GM23248 (cell line): ENCODE measurements around the gene PDE4C. TPM values are rescaled to one million over a fixed set of nuclear protein-coding genes. Genes with fewer than 3 reads are reported as not detected.

Source experiments
- DNase-seq: peaks from one replicate; pipeline ENCODE4 v3.0.0-alpha.2; 2015
- H2AFZ ChIP-seq: fragments of 200-600 bp; sonication (generic); 2 replicates; pipeline ENCODE4 v1.6.1; 2016; ENCODE audit warnings: antibody characterized with exemption
- H3F3A ChIP-seq: fragments of 200-600 bp; sonication (generic); 2 replicates; pipeline ENCODE4 v1.6.1; 2016; ENCODE audit warnings: mild to moderate bottlenecking, antibody characterized with exemption, mixed run types; ENCODE audit not compliant: insufficient read depth
- H3K27ac ChIP-seq: fragments of 200-600 bp; sonication (generic); 2 replicates; pipeline ENCODE4 v1.5.1; 2016; ENCODE audit warnings: mild to moderate bottlenecking
- H3K27me3 ChIP-seq: fragments of 200-600 bp; sonication (generic); replicated peaks from 2 replicates; pipeline ENCODE4 v1.6.1; 2016; ENCODE audit warnings: mild to moderate bottlenecking; ENCODE audit not compliant: insufficient read depth
- H3K36me3 ChIP-seq: fragments of 200-600 bp; sonication (generic); 2 replicates; pipeline ENCODE4 v1.6.1; 2016; ENCODE audit warnings: low read depth, mild to moderate bottlenecking
- H3K4me1 ChIP-seq: fragments of 200-600 bp; sonication (generic); 2 replicates; pipeline ENCODE4 v1.6.1; 2016; ENCODE audit warnings: mild to moderate bottlenecking; ENCODE audit not compliant: insufficient read depth
- H3K4me2 ChIP-seq: fragments of 200-600 bp; sonication (generic); one replicate; pipeline ENCODE4 v1.6.1; 2016; ENCODE audit warnings: mild to moderate bottlenecking; ENCODE audit not compliant: unreplicated experiment
- H3K4me3 ChIP-seq: fragments of 200-600 bp; sonication (generic); 2 replicates; pipeline ENCODE4 v1.5.1; 2016; ENCODE audit warnings: mild to moderate bottlenecking
- H3K79me2 ChIP-seq: fragments of 200-600 bp; sonication (generic); 2 replicates; pipeline ENCODE4 v1.6.1; 2016; ENCODE audit warnings: mild to moderate bottlenecking; ENCODE audit not compliant: insufficient read depth
- H3K9ac ChIP-seq: fragments of 200-600 bp; sonication (generic); 2 replicates; pipeline ENCODE4 v1.6.1; 2016; ENCODE audit warnings: mild to moderate bottlenecking
- H3K9me2 ChIP-seq: fragments of 200-600 bp; sonication (generic); 2 replicates; pipeline ENCODE4 v1.6.1; 2016; ENCODE audit warnings: mixed run types, mild to moderate bottlenecking, moderate library complexity; ENCODE audit not compliant: insufficient read depth
- H3K9me3 ChIP-seq: fragments of 200-600 bp; sonication (generic); one replicate; pipeline ENCODE4 v1.6.1; 2017; ENCODE audit warnings: low read depth
- H4K20me1 ChIP-seq: fragments of 200-600 bp; sonication (generic); 2 replicates; pipeline ENCODE4 v1.6.0; 2016; ENCODE audit not compliant: insufficient read depth
- EZH2 ChIP-seq: fragments of 200-600 bp; sonication (generic); IDR thresholded peaks from 2 replicates; pipeline ENCODE4 v1.6.1; 2018; ENCODE audit warnings: antibody characterized with exemption, mild to moderate bottlenecking; ENCODE audit not compliant: insufficient read depth, poor library complexity, severe bottlenecking
- EZH2phosphoT487 ChIP-seq: fragments of 200-600 bp; sonication (generic); IDR thresholded peaks from 2 replicates; pipeline ENCODE4 v1.6.1; 2018; ENCODE audit warnings: antibody characterized with exemption, moderate library complexity, mild to moderate bottlenecking, low read depth; ENCODE audit not compliant: insufficient read depth
- WGBS, 2 experiments: methylation state at CpG; one replicate each; pipeline ENCODE4 v1.1.6; 2015 to 2017; ENCODE audit warnings: low lambda C conversion rate in 2 of 2, low coverage in 1 of 2; ENCODE audit errors: missing lambda C conversion rate in 2 of 2; 5-methylcytosine and 5-hydroxymethylcytosine counted together
- in situ Hi-C: fragments of 300-500 bp; cut with MboI; formaldehyde crosslinking; loops from 2 replicates; pipeline ENCODE4 v1.15.0; 2020
- polyA plus RNA-seq: library from polyadenylated mRNA; unstranded; fragments of >200 nt; fragmentation: Nextera tagmentation; extraction: Ambion mirVana; gene quantifications from 2 replicates; pipeline ENCODE4 v1.2.1, GENCODE V29; 2016
- total RNA-seq: library from RNA; depleted of rRNA; stranded (reverse); fragments of >200 nt; shearing (Covaris generic); gene quantifications from 2 replicates; pipeline ENCODE4 v1.2.3, GENCODE V29; 2014

Gene PDE4C
- total and polyA plus RNA-seq, 2 experiments from 2014 or later = 0.22 to 0.40 TPM

- Histone ChIP-seq H3K9ac (no peak overlapping the region), H3K27ac (no peak overlapping the region), H3K27me3 (no peaks in the 10 kb centered on the region), H2AFZ (no peak overlapping the region), H4K20me1 (no peaks in the 10 kb centered on the region), H3K9me2 (no peaks in the 10 kb centered on the region), H3F3A (no peaks in the 10 kb centered on the region), H3K4me3 (no peak overlapping the region), H3K79me2 (no peaks in the 10 kb centered on the region), H3K4me1 (no peaks in the 10 kb centered on the region), H3K9me3 (no peaks in the 10 kb centered on the region), H3K4me2 (no peak overlapping the region), H3K36me3 (no peaks in the 10 kb centered on the region)
- in situ Hi-C loops = no loop called here
- no peak for DNase-seq
- WGBS, 2 experiments = 77 to 83% methylated on average over 23 to 25 of the region's 25 CpGs
- no peak for TF ChIP-seq EZH2phosphoT487
- TF ChIP-seq EZH2 = no peak
Measured at GRCh38 chr19:18221815-18222725, 4.2 kb downstream of the PDE4C start.

GRCh38 chr19:18220632-18221275 lies 5.5 kb downstream of the PDE4C start:
- no peak overlapping the region for H3K4me3 ChIP-seq
- no peaks in the 10 kb centered on the region for H3K9me3 ChIP-seq
- TF ChIP-seq EZH2phosphoT487 (no peak), EZH2 (no peak)
- no peak overlapping the region for H2AFZ ChIP-seq
- H3K27ac ChIP-seq = no peak overlapping the region
- no peaks in the 10 kb centered on the region for H3K4me1 ChIP-seq
- no peaks in the 10 kb centered on the region for H3K79me2 ChIP-seq
- H4K20me1 ChIP-seq = no peaks in the 10 kb centered on the region
- H3K9ac ChIP-seq = no peak overlapping the region
- in situ Hi-C loops = no loop called here
- no peaks in the 10 kb centered on the region for H3K9me2 ChIP-seq
- no peak overlapping the region for H3K4me2 ChIP-seq
- no peaks in the 10 kb centered on the region for H3K27me3 ChIP-seq
- 8 to 9% methylated on average over 25 to 33 of the region's 33 CpGs for WGBS, 2 experiments
- H3F3A ChIP-seq = no peaks in the 10 kb centered on the region
- no peak for DNase-seq
- no peaks in the 10 kb centered on the region for H3K36me3 ChIP-seq

DNA sequence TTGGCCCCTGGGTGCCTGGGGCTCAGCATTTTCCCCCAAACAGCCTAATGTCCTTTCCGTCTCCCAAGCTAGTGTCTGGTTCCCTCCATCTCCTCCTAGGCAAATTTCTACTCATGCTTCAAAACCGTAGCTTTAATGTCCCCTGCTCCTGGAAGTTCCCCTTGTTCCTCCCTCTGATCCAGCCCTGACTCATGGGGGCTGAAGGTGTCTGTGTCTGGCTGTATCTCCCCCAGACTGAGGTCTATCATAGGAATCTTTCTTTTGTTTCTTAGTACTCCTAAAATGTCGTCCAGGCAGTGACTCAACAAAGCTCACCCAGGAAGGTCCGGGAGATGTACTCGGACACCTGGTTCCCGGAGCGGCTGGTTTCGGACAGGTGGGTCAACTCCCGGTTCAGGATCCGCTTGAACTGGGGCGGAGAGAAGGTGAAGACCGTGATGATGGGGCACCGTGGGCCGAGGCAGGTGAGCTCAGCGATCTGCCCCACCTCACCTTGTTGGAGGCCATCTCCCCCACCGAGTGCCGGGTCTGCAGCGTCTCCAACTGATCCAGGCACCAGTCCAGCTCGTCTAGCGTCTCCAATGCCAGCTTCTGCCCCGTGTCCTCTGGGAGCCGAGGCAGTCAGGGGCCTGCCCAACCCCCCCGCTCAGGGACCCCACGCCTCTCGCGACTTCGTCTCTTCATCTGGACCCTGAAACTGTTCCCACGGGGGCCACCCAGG lies 6.2 kb downstream of the PDE4C start:
- Histone ChIP-seq H3K4me1 (peaks cover 3% of the 10 kb centered on the region), H3K9me2 (no peaks in the 10 kb centered on the region), H2AFZ (no peak overlapping the region), H3K79me2 (no peaks in the 10 kb centered on the region), H3K4me2 (no peak overlapping the region), H4K20me1 (no peaks in the 10 kb centered on the region), H3K9ac (no peak overlapping the region), H3K27me3 (no peaks in the 10 kb centered on the region), H3K36me3 (no peaks in the 10 kb centered on the region), H3K4me3 (no peak overlapping the region), H3K27ac (no peak overlapping the region), H3F3A (peaks cover 3% of the 10 kb centered on the region), H3K9me3 (no peaks in the 10 kb centered on the region)
- DNase-seq = no peak
- WGBS, 2 experiments = 53 to 61% methylated on average over 25 to 28 of the region's 28 CpGs
- no peak for TF ChIP-seq EZH2
- no peak for TF ChIP-seq EZH2phosphoT487
- in situ Hi-C loops = no loop called here

DNA sequence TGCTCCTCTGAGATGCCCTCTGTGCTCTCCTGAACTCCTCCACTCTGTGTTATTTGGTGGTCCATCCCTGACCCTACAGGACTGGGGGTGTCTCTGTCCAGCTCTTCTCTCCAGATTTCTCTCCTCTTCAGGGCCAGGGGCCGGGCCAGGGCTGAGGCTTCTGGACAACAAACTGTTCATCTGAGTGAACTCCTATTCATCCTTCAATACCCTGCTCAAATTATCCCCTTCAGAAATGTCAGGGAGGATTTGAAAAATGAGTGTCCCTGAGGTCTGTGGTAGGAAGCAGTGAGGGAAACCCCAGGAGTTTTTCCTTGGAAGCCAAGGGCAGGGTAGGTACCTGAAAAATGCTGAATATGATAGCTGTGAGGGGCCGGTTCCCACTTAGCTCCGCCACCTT lies 7.6 kb downstream of the PDE4C start:
- Histone ChIP-seq H3K4me3 (no peak overlapping the region), H3K9ac (no peak overlapping the region), H3F3A (peaks cover 11% of the 10 kb centered on the region), H3K4me2 (no peak overlapping the region), H3K27ac (no peak overlapping the region), H3K9me2 (no peaks in the 10 kb centered on the region), H3K9me3 (no peaks in the 10 kb centered on the region), H4K20me1 (no peaks in the 10 kb centered on the region), H3K4me1 (peaks cover 5% of the 10 kb centered on the region), H2AFZ (no peak overlapping the region), H3K27me3 (no peaks in the 10 kb centered on the region), H3K36me3 (no peaks in the 10 kb centered on the region), H3K79me2 (no peaks in the 10 kb centered on the region)
- in situ Hi-C loops = no loop called here
- no peak for DNase-seq
- TF ChIP-seq EZH2phosphoT487 = no peak
- TF ChIP-seq EZH2 = no peak
- 55 to 63% methylated on average over 3 of the region's 3 CpGs for WGBS, 2 experiments
